CD4-positive, CD25-positive, alpha-beta regulatory T cell (primary cell): ENCODE measurements around the gene IFI27L1. TPM values are rescaled to one million over a fixed set of nuclear protein-coding genes. Genes with fewer than 3 reads are reported as not detected.

Experiments
- ATAC-seq, 2 donors: fragments of 150-1000 bp; cut with Tn5 transposase; one replicate each; pipeline ENCODE4 v1.10.0; 2021; ENCODE audit warnings: low read depth in 2 of 2, moderate number of reproducible peaks in 2 of 2, moderate library complexity in 1 of 2
- DNase-seq, 3 donors: peaks; one replicate each; pipeline versions ENCODE4 v3.0.0 to v3.0.0-alpha.2; 2012 to 2022; ENCODE audit warnings: mixed read lengths in 1 of 3
- H3K27ac ChIP-seq: one replicate; pipeline ENCODE4 v1.7.0; 2013; ENCODE audit warnings: mild to moderate bottlenecking, low read length; ENCODE audit not compliant: insufficient read depth, poor library complexity, severe bottlenecking
- H3K27me3 ChIP-seq: one replicate; pipeline ENCODE4 v1.7.0; 2013; ENCODE audit warnings: low read length; ENCODE audit not compliant: control insufficient read depth, insufficient read depth
- H3K36me3 ChIP-seq: one replicate; pipeline ENCODE4 v1.7.0; 2013; ENCODE audit warnings: mild to moderate bottlenecking, low read length, moderate library complexity; ENCODE audit not compliant: control insufficient read depth, insufficient read depth
- H3K4me1 ChIP-seq: 2 replicates; pipeline ENCODE4 v1.7.0; 2013; ENCODE audit warnings: mild to moderate bottlenecking, low read length; ENCODE audit not compliant: insufficient read depth, control insufficient read depth, poor library complexity, severe bottlenecking
- H3K4me3 ChIP-seq: one replicate; pipeline ENCODE4 v1.7.0; 2013; ENCODE audit warnings: low read depth, mild to moderate bottlenecking, low read length, moderate library complexity
- H3K9me3 ChIP-seq, 2 experiments: 1 replicate in 1 of 2; 2 replicates in 1 of 2; pipeline ENCODE4 v1.7.0; 2013; ENCODE audit warnings: low read length in 2 of 2, mild to moderate bottlenecking in 1 of 2, moderate library complexity in 1 of 2; ENCODE audit not compliant: control insufficient read depth in 2 of 2
- H3K27ac Mint-ChIP-seq, 3 donors: one replicate each; pipeline ENCODE4 v1.8.0; 2020 to 2022; ENCODE audit warnings: mild to moderate bottlenecking in 3 of 3, mixed read lengths in 3 of 3, moderate library complexity in 2 of 3
- H3K27me3 Mint-ChIP-seq: one replicate; pipeline ENCODE4 v1.8.0; 2022; ENCODE audit warnings: mild to moderate bottlenecking, mixed read lengths
- H3K36me3 Mint-ChIP-seq: one replicate; pipeline ENCODE4 v1.8.0; 2020; ENCODE audit warnings: mixed read lengths
- H3K4me1 Mint-ChIP-seq, 4 donors: one replicate each; pipeline ENCODE4 v1.8.0; 2020 to 2022; ENCODE audit warnings: mixed read lengths in 4 of 4, mild to moderate bottlenecking in 1 of 4
- H3K4me3 Mint-ChIP-seq, 4 donors: one replicate each; pipeline ENCODE4 v1.8.0; 2020 to 2022; ENCODE audit warnings: mild to moderate bottlenecking in 4 of 4, mixed read lengths in 4 of 4, moderate library complexity in 3 of 4
- H3K9me3 Mint-ChIP-seq, 7 donors: one replicate each; pipeline ENCODE4 v1.8.0; 2020 to 2022; ENCODE audit warnings: mixed read lengths in 7 of 7, mild to moderate bottlenecking in 3 of 7, moderate library complexity in 2 of 7
- polyA plus RNA-seq, 4 donors: library from polyadenylated mRNA; unstranded; fragments of 300-500 nt; fragmentation: Illumina TruSeq; gene quantifications; one replicate each; pipeline ENCODE4 v1.2.3, GENCODE V29; 2021
- total RNA-seq: library from RNA; stranded (reverse); gene quantifications from one replicate; pipeline ENCODE4 v1.2.3, GENCODE V29; 2022

IFI27L1 gene
- total and polyA plus RNA-seq, 5 donors from 2014 or later, result 5.8 to 12.0 (median 10.8) TPM

- no peaks in the 10 kb centered on the region for H3K27me3 Mint-ChIP-seq
- H3K4me1 Mint-ChIP-seq, result peaks cover 0 to 2% (median 0%) of the 10 kb centered on the region in 4 donors
- Histone ChIP-seq H3K4me3 (no peak overlapping the region), H3K27ac (no peak overlapping the region), H3K4me1 (no peaks in the 10 kb centered on the region), H3K27me3 (no peaks in the 10 kb centered on the region), H3K36me3 (no peaks in the 10 kb centered on the region), H3K9me3 (no peaks in the 10 kb centered on the region)
- no peak overlapping the region for H3K4me3 Mint-ChIP-seq
- no peaks in the 10 kb centered on the region for H3K9me3 Mint-ChIP-seq
- ATAC-seq, result no peak
- no peak for DNase-seq
- H3K36me3 Mint-ChIP-seq, result peaks cover 3% of the 10 kb centered on the region
- H3K27ac Mint-ChIP-seq, result no peak overlapping the region
Measured at GRCh38 chr14:94103554-94104150, 22.5 kb downstream of the IFI27L1 start.

- H3K27me3 Mint-ChIP-seq, result no peaks in the 10 kb centered on the region
- Histone ChIP-seq H3K36me3 (no peaks in the 10 kb centered on the region), H3K4me1 (no peaks in the 10 kb centered on the region), H3K27ac (no peak overlapping the region), H3K4me3 (no peak overlapping the region), H3K9me3 (no peaks in the 10 kb centered on the region), H3K27me3 (no peaks in the 10 kb centered on the region)
- H3K36me3 Mint-ChIP-seq, result no peaks in the 10 kb centered on the region
- H3K4me1 Mint-ChIP-seq, result no peaks in the 10 kb centered on the region
- H3K4me3 Mint-ChIP-seq, result no peak overlapping the region
- no peak overlapping the region for H3K27ac Mint-ChIP-seq
- ATAC-seq (no peak), DNase-seq (no peak)
- H3K9me3 Mint-ChIP-seq, result no peaks in the 10 kb centered on the region
Measured at GRCh38 chr14:94104731-94105130, 23.6 kb downstream of the IFI27L1 start.

- Histone ChIP-seq H3K4me1 (no peaks in the 10 kb centered on the region), H3K27me3 (no peaks in the 10 kb centered on the region), H3K36me3 (no peaks in the 10 kb centered on the region), H3K27ac (no peak overlapping the region), H3K4me3 (no peak overlapping the region), H3K9me3 (no peaks in the 10 kb centered on the region)
- H3K36me3 Mint-ChIP-seq, result no peaks in the 10 kb centered on the region
- H3K27me3 Mint-ChIP-seq, result peaks cover 7% of the 10 kb centered on the region
- DNase-seq, result no peak
- peaks cover 0 to under 1% (median 0%) of the 10 kb centered on the region in 4 donors for H3K4me1 Mint-ChIP-seq
- H3K9me3 Mint-ChIP-seq, result no peaks in the 10 kb centered on the region
- H3K4me3 Mint-ChIP-seq, result no peak overlapping the region
- no peak overlapping the region for H3K27ac Mint-ChIP-seq
- no peak for ATAC-seq
Measured at GRCh38 chr14:94109915-94110250, 28.8 kb downstream of the IFI27L1 start.

- Histone ChIP-seq H3K27me3 (no peaks in the 10 kb centered on the region), H3K9me3 (no peaks in the 10 kb centered on the region), H3K4me1 (no peaks in the 10 kb centered on the region), H3K36me3 (no peaks in the 10 kb centered on the region), H3K4me3 (no peak within 1 kb of the TSS), H3K27ac (no peak within 1 kb of the TSS)
- ATAC-seq (no peak), DNase-seq (no peak)
- H3K4me3 Mint-ChIP-seq, result no peak within 1 kb of the TSS
- H3K4me1 Mint-ChIP-seq, result peaks cover 0 to 2% (median 0%) of the 10 kb centered on the region in 4 donors
- H3K27me3 Mint-ChIP-seq, result peaks cover 14% of the 10 kb centered on the region
- no peaks in the 10 kb centered on the region for H3K36me3 Mint-ChIP-seq
- no peak within 1 kb of the TSS for H3K27ac Mint-ChIP-seq
- no peaks in the 10 kb centered on the region for H3K9me3 Mint-ChIP-seq
Measured at GRCh38 chr14:94110552-94111181, 29.6 kb downstream of the IFI27L1 start, which contains the start of gene IFI27. IFI27 (plus strand) TSS chr14:94110736.

GRCh38 chr14:94111276-94112095 lies 30.4 kb downstream of the IFI27L1 start:
- H3K4me3 Mint-ChIP-seq, result no peak overlapping the region
- no peak overlapping the region for H3K4me3 ChIP-seq
- no peaks in the 10 kb centered on the region for H3K27me3 ChIP-seq
- peaks cover 0 to 2% (median 0%) of the 10 kb centered on the region in 4 donors for H3K4me1 Mint-ChIP-seq
- H3K27ac ChIP-seq, result no peak overlapping the region
- DNase-seq, result no peak
- no peaks in the 10 kb centered on the region for H3K36me3 Mint-ChIP-seq
- no peaks in the 10 kb centered on the region for H3K4me1 ChIP-seq
- H3K9me3 ChIP-seq, result no peaks in the 10 kb centered on the region
- H3K27ac Mint-ChIP-seq, result no peak overlapping the region
- peaks cover 14% of the 10 kb centered on the region for H3K27me3 Mint-ChIP-seq
- no peaks in the 10 kb centered on the region for H3K9me3 Mint-ChIP-seq
- H3K36me3 ChIP-seq, result no peaks in the 10 kb centered on the region
- no peak for ATAC-seq

- H3K4me1 ChIP-seq, result no peaks in the 10 kb centered on the region
- Mint-ChIP-seq H3K27me3 (peaks cover 18% of the 10 kb centered on the region), H3K9me3 (no peaks in the 10 kb centered on the region), H3K27ac (no peak overlapping the region), H3K36me3 (no peaks in the 10 kb centered on the region), H3K4me1 (peaks cover 0 to 2% (median 0%) of the 10 kb centered on the region in 4 donors), H3K4me3 (no peak overlapping the region)
- ATAC-seq, result no peak
- no peaks in the 10 kb centered on the region for H3K27me3 ChIP-seq
- no peaks in the 10 kb centered on the region for H3K36me3 ChIP-seq
- no peak overlapping the region for H3K4me3 ChIP-seq
- no peaks in the 10 kb centered on the region for H3K9me3 ChIP-seq
- no peak for DNase-seq
- no peak overlapping the region for H3K27ac ChIP-seq
Measured at GRCh38 chr14:94112513-94113063, 31.5 kb downstream of the IFI27L1 start.

- Mint-ChIP-seq H3K4me1 (peaks cover 0 to 2% (median 0%) of the 10 kb centered on the region in 4 donors), H3K4me3 (no peak overlapping the region), H3K36me3 (no peaks in the 10 kb centered on the region), H3K27me3 (peaks cover 22% of the 10 kb centered on the region), H3K27ac (peak overlapping the region in 1 of 3 donors; percentile 74), H3K9me3 (no peaks in the 10 kb centered on the region)
- Histone ChIP-seq H3K27me3 (no peaks in the 10 kb centered on the region), H3K27ac (no peak overlapping the region), H3K4me3 (no peak overlapping the region), H3K9me3 (no peaks in the 10 kb centered on the region), H3K36me3 (no peaks in the 10 kb centered on the region), H3K4me1 (no peaks in the 10 kb centered on the region)
- ATAC-seq, result no peak
- no peak for DNase-seq
Measured at GRCh38 chr14:94113073-94113472, 32.0 kb downstream of the IFI27L1 start.
